Right cardiac atrium (tissue), 5 donors: Measurements from ENCODE around the gene PERCC1. TPM values are rescaled to one million over a fixed set of nuclear protein-coding genes. Genes with fewer than 3 reads are reported as not detected.
A peak's percentile ranks its signal among the peaks of the same experiment; 100 is the strongest.

Experiments
- ATAC-seq, 2 donors: fragments of 200-7000 bp; cut with Tn5 transposase; one replicate each; pipeline versions ENCODE4 v1.8.0 to v1.9.1; 2020; ENCODE audit warnings: moderate library complexity in 2 of 2, mild to moderate bottlenecking in 1 of 2
- DNase-seq, 3 donors: peaks; one replicate each; pipeline ENCODE4 v3.0.0-alpha.2; 2020
- H3K27ac ChIP-seq: one replicate; pipeline ENCODE4 v1.5.1; 2013; ENCODE audit warnings: mild to moderate bottlenecking, low read length, control low read depth, moderate library complexity
- H3K27me3 ChIP-seq: one replicate; pipeline ENCODE4 v1.6.1; 2013; ENCODE audit not compliant: control insufficient read depth, insufficient read depth
- H3K4me1 ChIP-seq: one replicate; pipeline ENCODE4 v1.6.1; 2013; ENCODE audit warnings: low read length; ENCODE audit not compliant: control insufficient read depth, insufficient read depth
- H3K4me3 ChIP-seq: one replicate; pipeline ENCODE4 v1.5.1; 2013; ENCODE audit warnings: low read length, control low read depth
- H3K9me3 ChIP-seq: one replicate; pipeline ENCODE4 v1.6.1; 2013; ENCODE audit warnings: low read length; ENCODE audit not compliant: control insufficient read depth
- WGBS: extraction: QIAGEN DNeasy Blood & Tissue Kit; methylation state at CpG from one replicate; pipeline ENCODE4 v1.1.7; 2013; 5-methylcytosine and 5-hydroxymethylcytosine counted together
- intact Hi-C, 4 donors: fragments of 100-400 bp; cut with DNase I; formaldehyde crosslinking; loops; one replicate each; pipeline versions ENCODE4 v1.11.0 to v1.14.0; 2022 to 2023
- polyA plus RNA-seq: library from polyadenylated mRNA; stranded (reverse); fragments of 200-250 nt; gene quantifications from one replicate; pipeline ENCODE4 v1.2.3, GENCODE V29; 2013
- total RNA-seq, 4 donors: library from RNA; stranded (reverse); fragmentation: NEBNext Ultra II Directional; extraction: Animal tissue kit (Norgen Biotek cat#: 25700); gene quantifications; one replicate each; pipeline ENCODE4 v1.2.1, GENCODE V29; 2021
- donor health status: healthy with polysubstance abuse.
- donor health status: DM: no; HTN: yes; CAD: no.
- donor health status: DM: no; HTN: no; CAD: no.
- donor health status: DM: no; HTN: yes; CAD: no; lungs with severe emphysema.
- donor health status: DM: yes; HTN: yes; CAD: no.

The PERCC1 gene
- total and polyA plus RNA-seq, 5 donors: 0.18 to 0.26 TPM; not detected in 3

DNA sequence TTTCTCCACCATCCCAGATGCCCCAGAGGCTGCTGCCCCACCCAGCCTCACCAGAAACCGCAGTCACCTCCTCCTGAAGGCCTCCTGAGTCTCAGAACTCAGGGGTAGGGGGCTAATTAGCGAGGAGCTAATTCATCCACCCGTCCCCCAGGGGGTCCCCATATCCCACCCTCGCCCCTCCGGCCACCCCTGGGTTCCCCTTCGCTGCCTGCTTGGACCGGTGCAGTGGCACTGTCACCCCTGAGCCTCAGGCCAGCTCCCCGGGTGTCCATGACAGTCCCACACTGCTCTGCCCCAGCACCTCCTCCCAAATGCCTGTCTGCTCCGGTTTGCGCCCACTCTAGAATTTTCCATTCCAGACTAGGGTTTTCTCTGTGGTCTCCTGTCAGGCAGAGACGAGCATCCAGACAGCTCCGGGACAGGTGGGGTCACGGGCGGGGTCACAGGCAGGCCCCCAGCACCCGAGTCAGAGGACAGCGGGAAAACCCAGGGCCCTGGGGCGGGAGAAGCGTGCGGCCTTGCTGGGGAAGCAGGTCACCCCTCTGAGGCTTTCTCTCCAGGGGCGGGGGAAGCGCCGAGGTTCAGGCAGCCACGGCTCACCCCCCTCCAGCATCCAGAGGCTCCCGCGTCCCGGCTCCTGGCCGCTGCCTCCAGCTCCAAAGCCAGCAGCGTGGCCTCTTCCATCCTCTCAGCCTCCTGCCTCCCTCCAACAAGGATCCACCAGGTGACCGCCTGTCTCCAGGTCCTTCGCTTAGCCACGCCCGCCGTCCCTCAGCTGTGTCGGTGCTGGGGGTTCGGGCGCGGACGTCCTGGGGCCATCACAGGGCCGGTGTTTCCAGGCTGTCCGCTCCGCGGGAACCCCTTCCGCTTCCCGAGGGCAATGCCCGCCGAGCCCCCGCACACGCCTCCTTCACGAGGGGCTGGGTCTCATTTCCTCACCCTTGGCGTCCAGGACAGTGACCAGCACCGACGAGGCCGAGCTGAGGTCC, 3.1 kb upstream of the PERCC1 start:
- Histone ChIP-seq H3K4me3 (no peak overlapping the region), H3K27ac (no peak overlapping the region), H3K27me3 (no peaks in the 10 kb centered on the region), H3K9me3 (no peaks in the 10 kb centered on the region), H3K4me1 (no peaks in the 10 kb centered on the region)
- ATAC-seq: no peak
- intact Hi-C loops: no loop called here
- DNase-seq: no peak
- 85% methylated on average over 53 of the region's 53 CpGs for WGBS

DNA sequence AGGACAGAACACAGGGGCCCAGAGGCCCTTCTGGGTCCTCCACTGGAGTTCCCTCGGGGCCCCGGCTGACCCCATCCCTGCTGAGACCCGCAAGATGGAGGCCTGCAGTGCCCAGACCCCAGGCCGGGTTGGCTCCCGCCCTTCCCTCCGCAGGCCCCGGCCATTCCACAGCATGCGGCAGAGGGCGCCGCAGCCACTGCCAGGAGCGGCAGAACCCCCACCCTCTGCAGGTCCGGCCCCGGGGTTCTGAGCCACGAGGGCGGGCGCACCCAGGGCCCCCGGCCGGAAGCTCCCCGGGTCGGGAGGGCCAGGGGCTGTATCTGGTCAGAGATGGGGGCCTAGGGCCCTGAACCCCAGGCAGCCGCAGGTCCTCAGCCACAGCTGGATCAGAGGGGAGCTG, 2.4 kb upstream of the PERCC1 start:
- no peaks in the 10 kb centered on the region for H3K27me3 ChIP-seq
- no peak overlapping the region for H3K27ac ChIP-seq
- WGBS: 19% methylated on average over 21 of the region's 21 CpGs
- ATAC-seq: peak in 1 of 2 donors; percentile 32
- no peaks in the 10 kb centered on the region for H3K9me3 ChIP-seq
- DNase-seq: peak in 1 of 3 donors; percentile 86
- H3K4me1 ChIP-seq: no peaks in the 10 kb centered on the region
- intact Hi-C loops: no loop called here
- H3K4me3 ChIP-seq: no peak overlapping the region

DNA sequence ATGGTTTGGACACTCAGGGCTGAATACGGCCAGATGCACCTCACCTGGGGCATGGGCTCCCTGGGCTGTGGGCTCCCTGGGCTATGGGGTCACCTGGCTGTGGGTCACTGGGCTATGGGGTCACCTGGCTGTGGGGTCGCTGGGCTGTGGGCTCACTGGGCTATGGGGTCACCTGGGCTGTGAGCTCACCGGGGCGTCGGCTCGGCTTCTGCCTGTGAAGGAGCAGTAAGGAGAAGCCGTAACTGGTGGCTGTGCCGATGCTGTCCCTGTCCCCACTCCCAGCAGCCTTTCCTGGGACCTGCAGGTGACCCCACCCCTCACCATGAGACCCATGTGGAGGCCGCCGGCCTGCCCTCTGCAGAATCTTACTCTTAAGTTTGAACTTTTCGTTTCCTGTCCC, 1.9 kb upstream of the PERCC1 start:
- H3K4me1 ChIP-seq: no peaks in the 10 kb centered on the region
- DNase-seq (no peak), ATAC-seq (peak; percentile 2 to 5)
- H3K9me3 ChIP-seq: no peaks in the 10 kb centered on the region
- H3K27ac ChIP-seq: no peak overlapping the region
- H3K27me3 ChIP-seq: no peaks in the 10 kb centered on the region
- intact Hi-C loops: no loop called here
- WGBS: 87% methylated on average over 11 of the region's 11 CpGs
- no peak overlapping the region for H3K4me3 ChIP-seq

DNA sequence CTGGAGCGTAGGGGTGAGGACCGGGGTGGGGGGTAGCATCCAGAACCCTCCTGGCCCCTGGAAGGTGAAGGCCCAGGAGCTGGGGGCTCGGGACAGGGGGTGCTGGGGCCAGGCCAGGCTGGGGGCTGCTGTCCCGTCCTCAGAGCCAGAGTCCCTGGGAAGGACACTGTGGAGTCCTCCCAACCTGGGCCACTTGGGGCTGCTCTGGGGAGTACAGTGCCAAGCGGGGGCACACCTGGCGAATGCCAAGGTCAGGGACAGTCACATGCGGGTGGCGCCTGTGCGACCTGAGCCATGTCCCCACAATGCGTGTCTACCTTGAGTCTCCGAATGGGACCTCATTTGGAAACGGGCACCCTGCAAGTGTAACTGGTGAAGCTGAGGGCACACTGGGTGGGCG, 1.2 kb upstream of the PERCC1 start:
- no peak overlapping the region for H3K27ac ChIP-seq
- H3K9me3 ChIP-seq: no peaks in the 10 kb centered on the region
- 89% methylated on average over 13 of the region's 13 CpGs for WGBS
- no peaks in the 10 kb centered on the region for H3K27me3 ChIP-seq
- ATAC-seq (no peak), DNase-seq (no peak)
- H3K4me3 ChIP-seq: no peak overlapping the region
- intact Hi-C loops: no loop called here
- no peaks in the 10 kb centered on the region for H3K4me1 ChIP-seq

DNA sequence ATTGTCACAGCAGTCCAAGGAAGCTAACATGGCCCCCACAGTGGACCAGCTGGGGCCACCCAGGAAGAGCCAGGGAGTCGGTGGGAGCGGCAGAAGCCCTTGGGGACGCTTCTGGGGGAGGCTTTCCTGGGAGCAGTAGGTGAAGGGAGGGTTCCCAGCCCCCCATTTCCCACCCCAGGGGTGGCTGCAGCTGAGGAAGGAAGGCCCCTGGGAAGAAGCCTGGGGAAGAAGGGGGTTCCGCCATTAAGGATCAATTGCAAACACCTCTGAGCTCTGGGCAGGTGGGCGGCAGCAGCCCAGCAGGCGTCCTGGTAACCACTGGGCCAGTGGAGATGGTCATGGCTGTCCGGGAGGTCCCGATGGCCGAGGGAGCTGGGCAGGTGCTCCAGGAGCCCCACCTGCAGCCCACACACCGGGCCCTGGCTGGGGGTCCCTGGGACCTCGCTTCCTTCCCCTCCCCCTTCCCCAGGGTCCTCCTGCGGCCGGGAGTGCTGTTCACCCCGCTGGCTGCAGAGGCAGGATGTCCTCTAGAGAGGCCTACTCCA, 592 bp upstream of the PERCC1 start:
- Histone ChIP-seq H3K27me3 (no peaks in the 10 kb centered on the region), H3K4me3 (no peak overlapping the region), H3K4me1 (no peaks in the 10 kb centered on the region), H3K9me3 (no peaks in the 10 kb centered on the region), H3K27ac (no peak overlapping the region)
- intact Hi-C loops: no loop called here
- DNase-seq: no peak
- ATAC-seq: no peak
- WGBS: 57% methylated on average over 14 of the region's 14 CpGs

DNA sequence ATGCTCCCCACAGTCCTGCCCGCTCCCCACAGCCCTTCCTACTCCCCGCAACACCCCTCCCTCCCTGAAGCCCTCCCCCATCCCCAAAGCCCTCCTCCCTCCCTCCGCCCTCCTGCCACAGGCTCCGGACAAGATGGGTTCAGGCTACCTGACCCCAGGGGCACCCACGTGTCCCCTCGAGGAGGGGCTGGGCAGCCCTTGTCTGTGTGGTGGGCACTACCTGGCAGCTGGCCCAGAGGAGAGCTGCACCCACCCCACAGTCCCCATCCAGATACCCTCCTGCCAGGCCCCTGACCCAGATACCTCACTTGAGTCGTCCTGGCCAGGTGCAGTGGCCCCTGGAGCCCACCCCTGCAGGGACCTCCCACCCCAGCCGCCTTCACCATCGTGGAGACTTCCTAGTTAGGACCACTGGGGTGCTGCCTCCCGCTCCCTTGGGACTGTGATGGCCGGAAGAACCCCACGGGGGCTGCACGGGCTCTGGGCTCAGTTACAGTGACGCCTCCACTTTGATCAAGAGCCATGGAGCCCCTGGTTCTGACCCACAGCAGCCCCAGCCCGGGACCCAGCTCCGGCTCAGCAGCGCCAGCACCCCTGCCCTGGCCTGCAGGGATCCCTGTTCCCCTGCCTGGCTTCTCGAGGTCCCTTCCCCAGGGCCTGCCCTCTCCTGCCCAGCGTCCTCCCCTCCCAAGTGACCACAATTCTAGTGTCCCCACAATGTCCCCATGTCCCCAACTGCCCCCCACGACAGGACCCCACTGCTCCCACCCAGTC, 806 bp downstream of the PERCC1 start:
- no peaks in the 10 kb centered on the region for H3K9me3 ChIP-seq
- no peak overlapping the region for H3K27ac ChIP-seq
- no peaks in the 10 kb centered on the region for H3K4me1 ChIP-seq
- intact Hi-C loops: no loop called here
- DNase-seq (no peak), ATAC-seq (no peak)
- H3K4me3 ChIP-seq: no peak overlapping the region
- no peaks in the 10 kb centered on the region for H3K27me3 ChIP-seq
- 78% methylated on average over 20 of the region's 20 CpGs for WGBS

DNA sequence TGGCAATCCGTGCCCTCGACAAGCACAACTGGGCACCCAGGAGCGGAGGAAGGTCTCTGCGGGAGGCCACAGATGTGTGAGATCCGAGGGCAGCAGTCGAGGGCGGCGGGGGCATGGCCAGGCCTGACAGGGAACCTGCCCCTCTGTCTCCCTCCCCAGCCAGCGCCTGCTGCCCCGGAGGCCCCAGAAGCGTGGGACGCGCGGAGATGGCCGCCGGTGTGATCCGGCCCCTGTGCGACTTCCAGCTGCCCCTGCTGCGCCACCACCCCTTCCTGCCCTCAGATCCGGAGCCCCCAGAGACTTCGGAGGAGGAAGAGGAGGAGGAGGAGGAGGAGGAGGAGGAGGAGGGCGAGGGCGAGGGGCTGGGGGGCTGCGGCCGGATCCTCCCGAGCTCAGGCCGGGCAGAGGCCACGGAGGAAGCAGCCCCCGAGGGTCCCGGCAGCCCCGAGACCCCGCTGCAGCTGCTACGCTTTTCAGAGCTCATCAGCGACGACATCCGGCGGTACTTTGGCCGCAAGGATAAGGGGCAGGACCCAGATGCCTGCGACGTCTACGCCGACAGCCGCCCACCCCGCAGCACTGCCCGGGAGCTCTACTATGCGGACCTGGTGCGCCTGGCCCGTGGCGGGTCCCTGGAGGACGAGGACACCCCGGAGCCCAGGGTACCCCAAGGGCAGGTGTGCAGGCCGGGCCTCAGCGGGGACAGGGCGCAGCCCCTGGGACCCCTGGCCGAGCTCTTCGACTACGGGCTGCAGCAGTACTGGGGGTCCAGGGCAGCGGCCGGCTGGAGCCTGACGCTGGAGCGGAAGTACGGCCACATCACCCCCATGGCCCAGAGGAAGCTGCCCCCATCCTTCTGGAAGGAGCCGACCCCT, 1.7 kb downstream of the PERCC1 start:
- DNase-seq: peak in 1 of 3 donors; percentile 64
- no peak for ATAC-seq

DNA sequence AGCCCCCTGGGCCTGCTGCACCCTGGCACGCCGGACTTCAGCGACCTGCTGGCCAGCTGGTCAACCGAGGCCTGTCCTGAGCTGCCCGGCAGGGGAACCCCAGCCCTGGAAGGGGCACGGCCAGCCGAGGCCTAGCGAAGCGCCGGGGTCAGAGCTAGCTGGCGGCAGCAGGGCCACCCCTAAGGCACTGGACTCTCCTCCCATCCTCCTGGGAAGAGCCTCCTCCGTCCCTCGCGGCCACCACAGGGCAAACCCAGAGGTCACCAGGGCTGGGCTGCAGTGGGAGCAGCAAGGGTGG, 2.3 kb downstream of the PERCC1 start:
- H3K9me3 ChIP-seq: no peaks in the 10 kb centered on the region
- H3K27me3 ChIP-seq: no peaks in the 10 kb centered on the region
- no peak for ATAC-seq
- no peak overlapping the region for H3K4me3 ChIP-seq
- H3K4me1 ChIP-seq: no peaks in the 10 kb centered on the region
- WGBS: 88% methylated on average over 14 of the region's 14 CpGs
- no peak overlapping the region for H3K27ac ChIP-seq
- intact Hi-C loops: no loop called here
- no peak for DNase-seq

More for the DNA sequence above, 1.7 kb downstream of the PERCC1 start:
- H3K9me3 ChIP-seq: no peaks in the 10 kb centered on the region
- no peak overlapping the region for H3K4me3 ChIP-seq
- H3K27ac ChIP-seq: no peak overlapping the region
- WGBS: 69% methylated on average over 63 of the region's 63 CpGs
- H3K27me3 ChIP-seq: no peaks in the 10 kb centered on the region
- H3K4me1 ChIP-seq: no peaks in the 10 kb centered on the region
- intact Hi-C loops: no loop called here

DNA sequence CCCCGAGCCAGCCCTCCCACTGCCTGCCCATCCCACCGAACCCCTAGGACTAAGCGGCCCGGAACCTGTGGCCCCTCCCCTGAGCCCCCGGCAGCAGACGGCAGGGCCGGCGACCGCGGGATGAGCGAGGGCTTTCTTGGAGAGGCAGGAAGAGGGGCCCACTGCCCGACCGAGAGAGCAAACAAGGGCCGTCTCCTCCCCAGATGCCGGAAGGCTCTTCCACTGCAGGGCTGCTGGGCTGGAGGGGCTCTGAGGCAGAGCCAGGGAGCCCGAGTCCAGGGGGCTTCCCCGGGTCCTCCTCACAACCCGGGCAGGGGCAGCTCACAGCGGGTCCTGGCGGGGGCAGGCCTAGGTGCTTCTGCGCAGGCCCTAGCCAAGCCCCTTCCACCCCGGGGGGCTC, 2.9 kb downstream of the PERCC1 start:
- H3K4me1 ChIP-seq: no peaks in the 10 kb centered on the region
- DNase-seq (no peak), ATAC-seq (no peak)
- no peak overlapping the region for H3K27ac ChIP-seq
- WGBS: 63% methylated on average over 22 of the region's 22 CpGs
- intact Hi-C loops: no loop called here
- H3K9me3 ChIP-seq: no peaks in the 10 kb centered on the region
- no peak overlapping the region for H3K4me3 ChIP-seq
- no peaks in the 10 kb centered on the region for H3K27me3 ChIP-seq

DNA sequence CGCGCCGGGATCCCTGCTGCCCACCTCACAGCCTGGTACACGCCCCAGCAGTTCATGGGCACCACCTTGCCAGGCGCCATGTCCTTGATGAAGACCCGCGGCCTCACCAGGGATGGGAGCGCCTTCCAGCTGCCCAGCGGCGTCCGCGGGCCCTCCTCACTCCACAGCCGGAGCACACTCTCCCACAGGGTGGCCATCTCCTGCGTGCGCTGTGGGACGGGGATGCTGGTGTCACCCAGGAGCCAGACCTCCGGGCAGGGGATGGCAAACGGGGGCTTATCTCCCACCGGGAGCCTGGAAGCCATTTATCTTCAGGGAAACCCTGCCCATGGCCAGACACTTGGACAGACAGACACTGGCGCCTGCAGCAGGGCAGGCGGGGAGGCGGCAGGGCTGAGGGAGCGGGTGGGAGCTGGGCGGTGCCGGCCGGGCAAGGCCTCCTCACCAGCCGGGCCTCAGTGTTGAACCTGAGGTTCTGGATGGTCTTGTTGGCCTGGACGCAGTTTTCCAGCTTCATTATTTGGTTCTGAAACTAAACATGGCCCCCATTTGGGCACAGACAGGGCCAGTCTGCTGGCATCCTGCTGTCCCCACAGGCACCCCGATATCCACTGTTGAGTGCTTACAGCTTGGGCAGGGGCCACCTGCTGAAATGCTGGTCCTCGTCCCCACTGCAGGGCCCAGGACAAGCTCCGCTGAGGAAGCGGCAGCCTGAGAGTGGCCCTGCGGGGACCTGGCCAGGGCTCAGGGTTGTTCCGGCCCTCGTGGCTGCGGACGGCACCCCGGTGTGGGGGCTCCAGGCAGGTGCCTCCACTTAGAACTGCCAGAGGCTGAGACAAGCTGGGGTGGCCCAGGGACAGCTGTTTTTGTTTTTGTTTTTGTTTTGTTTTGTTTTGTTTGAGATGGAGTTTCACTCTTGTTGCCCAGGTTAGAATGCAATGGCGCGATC, 4.0 kb downstream of the PERCC1 start:
- intact Hi-C loops: no loop called here
- DNase-seq (no peak), ATAC-seq (no peak)
- H3K27ac ChIP-seq: no peak overlapping the region
- no peaks in the 10 kb centered on the region for H3K9me3 ChIP-seq
- H3K27me3 ChIP-seq: no peaks in the 10 kb centered on the region
- 92% methylated on average over 40 of the region's 40 CpGs for WGBS
- no peak overlapping the region for H3K4me3 ChIP-seq
- H3K4me1 ChIP-seq: no peaks in the 10 kb centered on the region
